Spleen (tissue), 7 donors: ENCODE data around the gene SP110.

Experiments used
- CTCF ChIP-seq, 11 experiments: fragments of 200-600 bp in 7 of 11; fragments of 450-650 bp in 4 of 11; sonication (generic) in 4 of 11; IDR thresholded peaks in 8 of 11; conservative IDR thresholded peaks in 3 of 11; 1 replicate in 7 of 11; 2 replicates in 4 of 11; pipeline versions ENCODE4 v1.4.0 to v1.8.0; 2016 to 2021; ENCODE audit warnings: antibody characterized with exemption in 11 of 11, inconsistent platforms in 4 of 11, mild to moderate bottlenecking in 1 of 11
- POLR2A ChIP-seq, 3 donors: fragments of 450-650 bp; IDR thresholded peaks; one replicate each; pipeline ENCODE4 v1.5.1; 2017; ENCODE audit warnings: antibody characterized with exemption in 3 of 3, mild to moderate bottlenecking in 1 of 3
- POLR2AphosphoS5 ChIP-seq, 3 donors: sonication (generic); formaldehyde crosslinking; IDR thresholded peaks; one replicate each; pipeline ENCODE4 v1.5.1; 2017; ENCODE audit warnings: antibody characterized with exemption in 3 of 3
- donor health status: DM: no; HTN: no; CAD: no; lungs with moderate emphysema.
- donor health status: DM: no; HTN: no; CAD: no.
- donor health status: DM: no; HTN: no; CAD: no.

- TF ChIP-seq POLR2A (IDR thresholded peaks at IDR 0.05) (no peak), CTCF (IDR thresholded peaks at IDR 0.05 in 8 of 11, conservative IDR thresholded peaks at IDR 0.05 in 3 of 11) (no peak), POLR2AphosphoS5 (IDR thresholded peaks at IDR 0.05) (no peak)
These were observed 3.3 kb downstream of the SP110 start for GRCh38 chr2:230216489-230216888.
